ENCODE measurements around the gene LPP.

Gene LPP

GRCh38 chr3:188662795-188663194 is 508.8 kb downstream of the LPP start:
- no peak for DNase-seq (ENCODE audit: low spot score)

- DNase-seq (ENCODE audit: low spot score) = no peak
Measured at GRCh38 chr3:188663839-188664238, 509.9 kb downstream of the LPP start.

- DNase-seq (ENCODE audit: low spot score) = peak; percentile 26
Measured at GRCh38 chr3:188664795-188665194, 510.8 kb downstream of the LPP start.

- no peak for DNase-seq (ENCODE audit: low spot score)
Measured at GRCh38 chr3:188667926-188668325, 514.0 kb downstream of the LPP start.

- no peak for DNase-seq (ENCODE audit: low spot score)
Measured at GRCh38 chr3:188670446-188670845, 516.5 kb downstream of the LPP start.

- DNase-seq (ENCODE audit: low spot score) = no peak
Measured at GRCh38 chr3:188671971-188672370, 518.0 kb downstream of the LPP start.

- no peak for DNase-seq (ENCODE audit: low spot score)
Measured at GRCh38 chr3:188672840-188673239, 518.9 kb downstream of the LPP start.

- no peak for DNase-seq (ENCODE audit: low spot score)
Measured at GRCh38 chr3:188673646-188674186, 519.8 kb downstream of the LPP start.

- no peak for DNase-seq (ENCODE audit: low spot score)
Measured at GRCh38 chr3:188674595-188674994, 520.6 kb downstream of the LPP start.

- no peak for DNase-seq (ENCODE audit: low spot score)
Measured at GRCh38 chr3:188677344-188677743, 523.4 kb downstream of the LPP start.

- no peak for DNase-seq (ENCODE audit: low spot score)
Measured at GRCh38 chr3:188680189-188680588, 526.2 kb downstream of the LPP start.

- DNase-seq (ENCODE audit: low spot score) = no peak
Measured at GRCh38 chr3:188680605-188681004, 526.6 kb downstream of the LPP start.

- no peak for DNase-seq (ENCODE audit: low spot score)
Measured at GRCh38 chr3:188682316-188682715, 528.4 kb downstream of the LPP start.

- DNase-seq (ENCODE audit: low spot score) = no peak
Measured at GRCh38 chr3:188683032-188683521, 529.1 kb downstream of the LPP start.

GRCh38 chr3:188684276-188684675 is 530.3 kb downstream of the LPP start:
- DNase-seq (ENCODE audit: low spot score) = no peak

- no peak for DNase-seq (ENCODE audit: low spot score)
Measured at GRCh38 chr3:188685789-188686188, 531.8 kb downstream of the LPP start.

GRCh38 chr3:188686324-188686723 is 532.4 kb downstream of the LPP start:
- DNase-seq (ENCODE audit: low spot score) = no peak

GRCh38 chr3:188687389-188687788 is 533.4 kb downstream of the LPP start:
- DNase-seq (ENCODE audit: low spot score) = peak; percentile 9

GRCh38 chr3:188689101-188689574 is 535.2 kb downstream of the LPP start:
- DNase-seq (ENCODE audit: low spot score) = no peak

- DNase-seq (ENCODE audit: low spot score) = peak; percentile 29
Measured at GRCh38 chr3:188690064-188690463, 536.1 kb downstream of the LPP start.

- DNase-seq (ENCODE audit: low spot score) = no peak
Measured at GRCh38 chr3:188691004-188691403, 537.0 kb downstream of the LPP start.

- DNase-seq (ENCODE audit: low spot score) = no peak
Measured at GRCh38 chr3:188691665-188692064, 537.7 kb downstream of the LPP start.

- no peak for DNase-seq (ENCODE audit: low spot score)
Measured at GRCh38 chr3:188692700-188693099, 538.7 kb downstream of the LPP start.

GRCh38 chr3:188693435-188693834 is 539.5 kb downstream of the LPP start:
- no peak for DNase-seq (ENCODE audit: low spot score)
